ENCODE results near the gene DYSF. TPM values are rescaled to one million over a fixed set of nuclear protein-coding genes. Genes with fewer than 3 reads are reported as not detected.
A peak's percentile ranks its signal among the peaks of the same experiment; 100 is the strongest.

The DYSF gene
- total RNA-seq, 1 donor = 0.18 TPM

DNA sequence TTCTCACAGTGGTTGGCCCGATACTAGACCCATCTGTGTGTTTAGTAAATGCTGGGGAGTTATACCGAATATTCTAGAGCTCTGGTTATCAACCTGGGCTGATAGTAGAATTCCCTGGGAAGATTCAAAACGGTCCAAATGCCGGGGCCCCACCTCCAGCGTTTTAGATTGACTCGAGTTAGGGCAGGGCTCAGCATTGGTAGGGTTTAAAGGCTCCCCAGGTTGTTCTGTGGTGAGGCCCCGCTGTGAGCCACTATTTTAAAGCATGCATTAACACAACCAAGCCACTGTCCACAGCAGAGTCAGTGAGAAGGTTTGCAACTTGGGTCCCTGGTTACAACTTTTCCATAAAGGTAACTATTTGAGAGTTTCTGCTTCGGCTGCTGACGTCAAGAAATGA lies 73.6 kb downstream of the DYSF start:
- no peak overlapping the region for H3K4me3 ChIP-seq (ENCODE audit: low read depth, low read length)
- no peak for DNase-seq (ENCODE audit: low read depth)
- TF ChIP-seq, protein P1, sequence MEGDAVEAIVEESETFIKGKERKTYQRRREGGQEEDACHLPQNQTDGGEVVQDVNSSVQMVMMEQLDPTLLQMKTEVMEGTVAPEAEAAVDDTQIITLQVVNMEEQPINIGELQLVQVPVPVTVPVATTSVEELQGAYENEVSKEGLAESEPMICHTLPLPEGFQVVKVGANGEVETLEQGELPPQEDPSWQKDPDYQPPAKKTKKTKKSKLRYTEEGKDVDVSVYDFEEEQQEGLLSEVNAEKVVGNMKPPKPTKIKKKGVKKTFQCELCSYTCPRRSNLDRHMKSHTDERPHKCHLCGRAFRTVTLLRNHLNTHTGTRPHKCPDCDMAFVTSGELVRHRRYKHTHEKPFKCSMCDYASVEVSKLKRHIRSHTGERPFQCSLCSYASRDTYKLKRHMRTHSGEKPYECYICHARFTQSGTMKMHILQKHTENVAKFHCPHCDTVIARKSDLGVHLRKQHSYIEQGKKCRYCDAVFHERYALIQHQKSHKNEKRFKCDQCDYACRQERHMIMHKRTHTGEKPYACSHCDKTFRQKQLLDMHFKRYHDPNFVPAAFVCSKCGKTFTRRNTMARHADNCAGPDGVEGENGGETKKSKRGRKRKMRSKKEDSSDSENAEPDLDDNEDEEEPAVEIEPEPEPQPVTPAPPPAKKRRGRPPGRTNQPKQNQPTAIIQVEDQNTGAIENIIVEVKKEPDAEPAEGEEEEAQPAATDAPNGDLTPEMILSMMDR (IDR thresholded peaks at IDR 0.05; ENCODE audit: insufficient read depth, low read length) = no peak

DNA sequence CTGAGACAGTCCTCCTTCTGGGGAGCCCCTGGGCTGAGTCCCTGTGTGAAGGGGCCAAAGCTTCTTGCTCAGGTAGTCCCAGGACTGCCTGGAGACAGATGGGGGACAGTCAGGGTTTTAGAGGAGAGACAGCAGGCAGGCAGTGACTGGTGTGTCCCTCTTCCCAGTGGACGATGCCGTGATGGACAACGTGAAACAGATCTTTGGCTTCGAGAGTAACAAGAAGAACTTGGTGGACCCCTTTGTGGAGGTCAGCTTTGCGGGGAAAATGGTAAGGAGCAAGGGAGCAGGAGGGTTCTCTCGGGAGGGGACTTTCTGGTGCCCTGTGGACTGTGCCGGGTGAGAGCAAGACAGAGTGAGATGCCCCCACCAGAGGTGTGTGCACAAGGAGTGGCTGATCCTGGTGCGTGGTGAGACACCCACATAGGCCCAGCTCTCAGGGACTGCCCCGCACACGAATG lies 74.8 kb downstream of the DYSF start:
- no peak overlapping the region for H3K4me3 ChIP-seq (ENCODE audit: low read depth, low read length)
- TF ChIP-seq, protein P1 (IDR thresholded peaks at IDR 0.05; ENCODE audit: insufficient read depth, low read length) = no peak
- no peak for DNase-seq (ENCODE audit: low read depth)

DNA sequence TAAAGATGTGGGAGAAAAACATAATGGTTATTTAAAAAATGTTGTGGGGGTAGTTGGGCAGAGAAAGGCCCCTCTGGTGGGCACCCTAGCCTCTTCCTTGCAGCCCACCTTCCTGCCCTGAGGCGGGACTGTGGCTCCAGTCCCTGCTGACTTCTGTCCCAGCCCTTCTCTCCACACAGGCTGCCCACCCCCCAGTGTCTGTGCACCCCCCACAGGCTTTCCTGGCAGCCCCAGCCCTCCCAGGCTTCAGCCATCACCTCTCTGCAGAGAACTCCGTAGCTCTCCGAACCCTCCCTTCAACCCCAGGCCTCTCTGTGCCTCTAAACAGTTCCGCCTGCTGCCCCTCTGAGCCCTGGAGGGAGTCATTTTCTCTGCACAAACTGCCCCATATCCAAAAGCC lies 75.4 kb downstream of the DYSF start:
- TF ChIP-seq, protein P1 (IDR thresholded peaks at IDR 0.05; ENCODE audit: insufficient read depth, low read length) = no peak
- no peak for DNase-seq (ENCODE audit: low read depth)
- no peak overlapping the region for H3K4me3 ChIP-seq (ENCODE audit: low read depth, low read length)

DNA sequence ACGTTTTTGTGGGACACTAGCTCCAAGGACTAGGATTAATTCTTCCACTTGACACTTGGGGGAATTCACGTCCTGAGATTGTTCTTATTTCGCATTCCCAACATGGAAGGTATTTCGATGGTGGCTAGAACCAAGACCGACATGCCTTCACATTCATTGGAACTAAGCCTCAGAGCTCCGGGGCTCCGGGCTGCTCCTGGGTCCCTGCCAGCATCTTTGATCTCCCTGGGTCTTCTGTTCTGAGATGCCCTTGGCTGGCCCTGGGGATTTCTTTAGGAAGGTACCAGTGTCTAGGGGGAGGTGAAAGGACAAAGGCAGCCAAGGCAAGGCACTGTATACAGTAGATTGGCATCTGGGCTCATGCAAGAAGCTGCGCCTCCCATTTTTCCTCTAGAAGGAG lies 76.8 kb downstream of the DYSF start:
- H3K4me3 ChIP-seq (ENCODE audit: low read depth, low read length) = no peak overlapping the region
- no peak for DNase-seq (ENCODE audit: low read depth)
- TF ChIP-seq, protein P1 (IDR thresholded peaks at IDR 0.05; ENCODE audit: insufficient read depth, low read length) = no peak

DNA sequence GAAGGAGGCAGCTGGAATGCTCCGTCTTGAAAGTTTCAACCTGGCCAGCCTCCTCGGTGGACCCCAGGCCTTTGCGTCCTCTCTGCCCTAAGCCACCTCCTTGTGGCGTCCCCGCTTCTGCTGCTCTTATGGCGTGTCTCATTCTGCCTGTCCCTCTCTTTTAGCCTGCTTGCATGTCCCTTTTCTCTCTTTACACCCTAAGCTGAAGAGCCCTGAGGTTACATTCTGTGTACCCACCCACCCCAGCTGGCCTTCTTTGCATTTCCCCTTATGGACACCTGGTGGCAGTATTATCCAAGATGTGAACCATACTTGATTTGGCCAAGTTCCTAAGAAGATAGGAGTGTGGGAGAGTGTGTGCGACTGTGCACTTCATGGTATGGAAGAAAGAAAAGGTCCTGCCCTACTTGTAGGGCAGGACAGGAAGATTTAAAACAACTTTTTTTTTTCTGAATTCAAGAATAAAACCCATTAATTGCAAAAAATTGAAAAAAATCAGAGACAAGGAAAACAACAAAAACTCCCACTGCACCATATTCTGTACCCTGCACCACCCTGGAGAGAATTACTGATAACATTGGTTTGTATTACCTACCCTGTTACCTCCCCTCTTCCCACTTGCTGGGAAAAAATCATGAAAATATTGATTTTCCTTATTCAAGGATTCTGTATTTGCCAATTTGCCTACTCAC lies 77.4 kb downstream of the DYSF start:
- H3K4me3 ChIP-seq (ENCODE audit: low read depth, low read length) = no peak overlapping the region
- peak; percentile 54 for DNase-seq (ENCODE audit: low read depth)
- TF ChIP-seq, protein P1 (IDR thresholded peaks at IDR 0.05; ENCODE audit: insufficient read depth, low read length) = peak; percentile 69

DNA sequence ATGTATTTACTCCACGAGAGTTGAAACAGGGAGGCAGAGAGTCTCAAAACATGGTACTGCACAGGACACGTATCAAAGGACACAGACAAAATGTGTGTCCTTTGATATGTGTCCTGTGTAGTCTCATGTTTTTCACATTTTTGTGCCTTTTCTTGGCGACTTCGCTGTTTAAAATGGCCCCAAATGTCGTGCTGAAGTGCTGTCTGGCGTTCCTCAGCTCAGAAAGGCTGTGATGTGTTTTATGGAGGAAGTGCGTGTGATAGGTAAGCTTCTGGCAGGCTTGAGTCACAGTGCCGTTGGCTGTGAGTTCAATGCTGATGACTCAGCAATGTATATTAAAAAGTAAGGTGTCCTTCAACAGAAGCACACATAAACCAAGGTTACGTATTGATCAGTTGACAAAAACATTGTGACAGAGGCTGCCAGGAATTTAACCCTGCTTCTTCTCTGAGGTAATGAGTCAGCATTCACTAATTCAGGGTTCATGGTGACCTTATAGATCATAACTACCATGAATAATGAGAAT lies 78.2 kb downstream of the DYSF start:
- TF ChIP-seq, protein P1 (IDR thresholded peaks at IDR 0.05; ENCODE audit: insufficient read depth, low read length) = no peak
- H3K4me3 ChIP-seq (ENCODE audit: low read depth, low read length) = no peak overlapping the region
- DNase-seq (ENCODE audit: low read depth) = peak; percentile 22

Data from fibroblast of the aortic adventitia (primary cell).